SK-N-SH treated with all-trans-retinoic acid at 6 μM for 48 hours (cell line): Measurements from ENCODE around the gene RALGAPA1.

Source experiments
- ATAC-seq: fragments of 200-7000 bp; cut with Tn5 transposase; 3 replicates; pipeline ENCODE4 v1.9.1; 2020; ENCODE audit warnings: mild to moderate bottlenecking, moderate library complexity
- ARNTL ChIP-seq: fragments of 450-650 bp; formaldehyde crosslinking; IDR thresholded peaks from 2 replicates; pipeline ENCODE4 v1.5.0; 2020; ENCODE audit warnings: low read depth, mild to moderate bottlenecking, moderate library complexity, borderline replicate concordance
- BACH2 ChIP-seq: fragments of 250-450 bp; sonication (Bioruptor Pico); IDR thresholded peaks from 2 replicates; pipeline ENCODE4 v1.9.0; 2021; ENCODE audit warnings: mild to moderate bottlenecking, borderline replicate concordance
- CREB5 ChIP-seq: fragments of 250-450 bp; sonication (Bioruptor Pico); IDR thresholded peaks from 2 replicates; pipeline ENCODE4 v1.5.1; 2020; ENCODE audit warnings: low read depth, mild to moderate bottlenecking, moderate library complexity
- CSDC2 ChIP-seq: fragments of 250-450 bp; sonication (Bioruptor Pico); IDR thresholded peaks from 2 replicates; pipeline ENCODE4 v1.5.0; 2020; ENCODE audit warnings: mild to moderate bottlenecking, moderate library complexity
- CSRNP3 ChIP-seq: fragments of 250-450 bp; sonication (Bioruptor Pico); IDR thresholded peaks from 2 replicates; pipeline ENCODE4 v1.5.1; 2021; ENCODE audit warnings: mild to moderate bottlenecking, moderate library complexity
- ESRRG ChIP-seq: fragments of 250-450 bp; sonication (Bioruptor Pico); IDR thresholded peaks from 2 replicates; pipeline ENCODE4 v1.6.1; 2021; ENCODE audit warnings: mild to moderate bottlenecking
- GLIS3 ChIP-seq: fragments of 250-450 bp; sonication (Bioruptor Pico); IDR thresholded peaks from 2 replicates; pipeline ENCODE4 v1.5.0; 2020; ENCODE audit warnings: mild to moderate bottlenecking, moderate library complexity
- ISL1 ChIP-seq: fragments of 250-450 bp; sonication (Bioruptor Pico); IDR thresholded peaks from 2 replicates; pipeline ENCODE4 v2.1.2; 2022; ENCODE audit warnings: mild to moderate bottlenecking, moderate library complexity
- OSR1 ChIP-seq: fragments of 250-450 bp; sonication (Bioruptor Pico); IDR thresholded peaks from 2 replicates; pipeline ENCODE4 v1.8.0; 2022; ENCODE audit warnings: moderate library complexity, mild to moderate bottlenecking, inconsistent platforms
- PATZ1 ChIP-seq: fragments of 250-450 bp; sonication (Bioruptor Pico); IDR thresholded peaks from 2 replicates; pipeline ENCODE4 v1.8.0; 2020; ENCODE audit warnings: mild to moderate bottlenecking, moderate library complexity, borderline replicate concordance
- POU6F1 ChIP-seq: fragments of 250-450 bp; sonication (Bioruptor Pico); IDR thresholded peaks from 2 replicates; pipeline ENCODE4 v1.8.0; 2021; ENCODE audit warnings: low read depth, mild to moderate bottlenecking, moderate library complexity, borderline replicate concordance
- PPARA ChIP-seq: fragments of 250-450 bp; sonication (Bioruptor Pico); IDR thresholded peaks from 2 replicates; pipeline ENCODE4 v1.5.0; 2020; ENCODE audit warnings: mild to moderate bottlenecking, borderline replicate concordance
- RARB ChIP-seq: fragments of 250-450 bp; sonication (Bioruptor Pico); IDR thresholded peaks from 2 replicates; pipeline ENCODE4 v1.8.0; 2021; ENCODE audit warnings: mild to moderate bottlenecking, moderate library complexity
- SNAI2 ChIP-seq: fragments of 250-450 bp; sonication (Bioruptor Pico); IDR thresholded peaks from 2 replicates; pipeline ENCODE4 v1.5.0; 2020; ENCODE audit warnings: mild to moderate bottlenecking, moderate library complexity
- TCF4 ChIP-seq: fragments of 250-450 bp; sonication (Bioruptor Pico); IDR thresholded peaks from 2 replicates; pipeline ENCODE4 v1.8.0; 2021; ENCODE audit warnings: mild to moderate bottlenecking, moderate library complexity, borderline replicate concordance
- TOX ChIP-seq: fragments of 250-450 bp; sonication (Bioruptor Pico); IDR thresholded peaks from 2 replicates; pipeline ENCODE4 v1.8.0; 2021; ENCODE audit warnings: mild to moderate bottlenecking, moderate library complexity, borderline replicate concordance
- ZFP3 ChIP-seq: fragments of 250-450 bp; sonication (Bioruptor Pico); IDR thresholded peaks from 2 replicates; pipeline ENCODE4 v1.5.0; 2020; ENCODE audit warnings: mild to moderate bottlenecking, moderate library complexity
- ZFP30 ChIP-seq: fragments of 450-650 bp; formaldehyde crosslinking; IDR thresholded peaks from 2 replicates; pipeline ENCODE4 v1.5.0; 2022; ENCODE audit warnings: mild to moderate bottlenecking, moderate library complexity
- ZNF565 ChIP-seq: fragments of 450-650 bp; formaldehyde crosslinking; conservative IDR thresholded peaks from 2 replicates; pipeline ENCODE4 v1.5.0; 2020; ENCODE audit warnings: low read depth, mild to moderate bottlenecking, moderate library complexity
- ZNF8 ChIP-seq: fragments of 450-650 bp; formaldehyde crosslinking; IDR thresholded peaks from 2 replicates; pipeline ENCODE4 v1.5.0; 2020; ENCODE audit warnings: mild to moderate bottlenecking, moderate library complexity
- TF ChIP-seq, protein P1 (sequence below): fragments of 250-450 bp; sonication (Bioruptor Pico); IDR thresholded peaks from 2 replicates; pipeline ENCODE4 v1.5.0; 2020; ENCODE audit warnings: mild to moderate bottlenecking, moderate library complexity

Gene RALGAPA1

DNA sequence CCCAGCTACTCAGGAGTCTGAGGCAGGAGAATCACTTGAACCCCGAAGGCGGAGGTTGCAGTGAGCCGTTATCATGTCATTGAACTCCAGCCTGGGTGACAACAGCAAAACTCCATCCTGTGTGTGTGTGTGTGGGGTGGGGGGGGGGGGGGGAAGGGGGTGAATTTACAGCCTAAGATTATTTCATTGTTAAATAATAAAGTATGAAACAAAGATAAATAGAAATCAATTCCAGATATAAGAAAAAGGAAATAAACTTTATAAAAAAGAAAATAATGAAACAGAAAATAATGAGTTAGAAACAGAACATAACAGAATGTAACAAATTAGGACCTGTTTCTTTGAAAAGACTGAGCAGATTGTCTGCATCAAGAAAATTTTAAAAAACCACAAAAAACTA lies 191.6 kb downstream of the RALGAPA1 start:
- TF ChIP-seq ARNTL (CRISPR knock-in tag) = no peak
- TF ChIP-seq ZNF565 (CRISPR knock-in tag) = no peak
- TF ChIP-seq, protein P1, sequence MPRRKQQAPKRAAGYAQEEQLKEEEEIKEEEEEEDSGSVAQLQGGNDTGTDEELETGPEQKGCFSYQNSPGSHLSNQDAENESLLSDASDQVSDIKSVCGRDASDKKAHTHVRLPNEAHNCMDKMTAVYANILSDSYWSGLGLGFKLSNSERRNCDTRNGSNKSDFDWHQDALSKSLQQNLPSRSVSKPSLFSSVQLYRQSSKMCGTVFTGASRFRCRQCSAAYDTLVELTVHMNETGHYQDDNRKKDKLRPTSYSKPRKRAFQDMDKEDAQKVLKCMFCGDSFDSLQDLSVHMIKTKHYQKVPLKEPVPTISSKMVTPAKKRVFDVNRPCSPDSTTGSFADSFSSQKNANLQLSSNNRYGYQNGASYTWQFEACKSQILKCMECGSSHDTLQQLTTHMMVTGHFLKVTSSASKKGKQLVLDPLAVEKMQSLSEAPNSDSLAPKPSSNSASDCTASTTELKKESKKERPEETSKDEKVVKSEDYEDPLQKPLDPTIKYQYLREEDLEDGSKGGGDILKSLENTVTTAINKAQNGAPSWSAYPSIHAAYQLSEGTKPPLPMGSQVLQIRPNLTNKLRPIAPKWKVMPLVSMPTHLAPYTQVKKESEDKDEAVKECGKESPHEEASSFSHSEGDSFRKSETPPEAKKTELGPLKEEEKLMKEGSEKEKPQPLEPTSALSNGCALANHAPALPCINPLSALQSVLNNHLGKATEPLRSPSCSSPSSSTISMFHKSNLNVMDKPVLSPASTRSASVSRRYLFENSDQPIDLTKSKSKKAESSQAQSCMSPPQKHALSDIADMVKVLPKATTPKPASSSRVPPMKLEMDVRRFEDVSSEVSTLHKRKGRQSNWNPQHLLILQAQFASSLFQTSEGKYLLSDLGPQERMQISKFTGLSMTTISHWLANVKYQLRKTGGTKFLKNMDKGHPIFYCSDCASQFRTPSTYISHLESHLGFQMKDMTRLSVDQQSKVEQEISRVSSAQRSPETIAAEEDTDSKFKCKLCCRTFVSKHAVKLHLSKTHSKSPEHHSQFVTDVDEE (CRISPR knock-in tag) = no peak
- no peak for TF ChIP-seq PPARA (CRISPR knock-in tag)
- no peak for TF ChIP-seq OSR1 (CRISPR knock-in tag)
- no peak for TF ChIP-seq CSRNP3 (CRISPR knock-in tag)
- TF ChIP-seq PATZ1 (CRISPR knock-in tag) = no peak
- TF ChIP-seq BACH2 (CRISPR knock-in tag) = no peak
- no peak for TF ChIP-seq ISL1 (CRISPR knock-in tag)
- no peak for TF ChIP-seq CSDC2 (CRISPR knock-in tag)
- TF ChIP-seq ESRRG (CRISPR knock-in tag) = no peak
- no peak for TF ChIP-seq TOX (CRISPR knock-in tag)
- TF ChIP-seq ZFP3 (CRISPR knock-in tag) = no peak
- TF ChIP-seq ZFP30 (CRISPR knock-in tag) = no peak
- TF ChIP-seq TCF4 (CRISPR knock-in tag) = no peak
- TF ChIP-seq CREB5 (CRISPR knock-in tag) = no peak
- no peak for TF ChIP-seq SNAI2 (CRISPR knock-in tag)
- no peak for TF ChIP-seq POU6F1 (CRISPR knock-in tag)
- no peak for ATAC-seq

GRCh38 chr14:35607380-35607779 lies 201.7 kb downstream of the RALGAPA1 start:
- no peak for ATAC-seq
- no peak for TF ChIP-seq BACH2 (CRISPR knock-in tag)
- TF ChIP-seq TOX (CRISPR knock-in tag) = no peak
- no peak for TF ChIP-seq ESRRG (CRISPR knock-in tag)
- TF ChIP-seq ZNF8 (CRISPR knock-in tag) = no peak
- TF ChIP-seq POU6F1 (CRISPR knock-in tag) = no peak
- TF ChIP-seq, protein P1 (CRISPR knock-in tag) = no peak
- TF ChIP-seq CSDC2 (CRISPR knock-in tag) = no peak
- no peak for TF ChIP-seq SNAI2 (CRISPR knock-in tag)
- TF ChIP-seq GLIS3 (CRISPR knock-in tag) = no peak
- TF ChIP-seq RARB (CRISPR knock-in tag) = no peak
- no peak for TF ChIP-seq PATZ1 (CRISPR knock-in tag)
- no peak for TF ChIP-seq TCF4 (CRISPR knock-in tag)
- TF ChIP-seq ZFP3 (CRISPR knock-in tag) = no peak
- no peak for TF ChIP-seq ZFP30 (CRISPR knock-in tag)
- TF ChIP-seq ISL1 (CRISPR knock-in tag) = no peak
- no peak for TF ChIP-seq ZNF565 (CRISPR knock-in tag)
- no peak for TF ChIP-seq OSR1 (CRISPR knock-in tag)
